ENCODE data around the gene ADAD2.
"Not testable (repeated sequence)": the region's sequence is repeated elsewhere in the genome, so short reads cannot be mapped to it uniquely, and the experiment has no call there.

ADAD2 gene

DNA sequence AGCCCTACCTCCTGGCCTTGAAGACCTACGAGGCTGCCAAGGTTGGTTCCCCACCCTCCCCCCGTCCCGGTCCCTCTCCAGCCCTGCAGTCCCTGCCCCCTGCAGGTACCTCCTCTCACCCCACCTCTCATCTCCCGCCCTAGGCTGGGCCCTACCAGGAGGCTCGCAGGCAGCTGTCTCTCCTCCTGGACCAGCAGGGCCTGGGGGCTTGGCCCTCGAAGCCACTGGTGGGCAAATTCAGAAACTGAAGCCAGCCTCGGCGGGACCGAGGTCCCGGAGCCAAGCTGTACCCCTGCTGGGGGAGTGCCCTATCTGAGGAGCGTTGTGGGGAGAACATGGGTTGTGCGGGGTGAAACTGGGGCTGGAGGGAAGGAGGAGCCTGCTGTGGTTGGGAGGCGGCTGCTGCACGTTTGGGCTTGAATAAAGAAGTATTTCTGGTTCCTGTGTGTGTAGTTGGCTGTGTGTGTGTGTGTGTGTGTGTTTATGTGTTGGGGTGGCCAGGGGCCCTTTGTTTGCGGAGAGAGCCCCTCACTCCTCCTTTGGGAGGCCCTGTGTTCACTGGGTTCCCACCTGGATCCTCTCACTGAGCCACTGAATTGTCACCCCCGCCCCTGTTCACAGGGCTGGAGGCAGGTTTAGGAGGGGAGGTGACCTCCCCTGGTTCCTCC lies 5.9 kb downstream of the ADAD2 start:
- DNase-seq: no peak

DNA sequence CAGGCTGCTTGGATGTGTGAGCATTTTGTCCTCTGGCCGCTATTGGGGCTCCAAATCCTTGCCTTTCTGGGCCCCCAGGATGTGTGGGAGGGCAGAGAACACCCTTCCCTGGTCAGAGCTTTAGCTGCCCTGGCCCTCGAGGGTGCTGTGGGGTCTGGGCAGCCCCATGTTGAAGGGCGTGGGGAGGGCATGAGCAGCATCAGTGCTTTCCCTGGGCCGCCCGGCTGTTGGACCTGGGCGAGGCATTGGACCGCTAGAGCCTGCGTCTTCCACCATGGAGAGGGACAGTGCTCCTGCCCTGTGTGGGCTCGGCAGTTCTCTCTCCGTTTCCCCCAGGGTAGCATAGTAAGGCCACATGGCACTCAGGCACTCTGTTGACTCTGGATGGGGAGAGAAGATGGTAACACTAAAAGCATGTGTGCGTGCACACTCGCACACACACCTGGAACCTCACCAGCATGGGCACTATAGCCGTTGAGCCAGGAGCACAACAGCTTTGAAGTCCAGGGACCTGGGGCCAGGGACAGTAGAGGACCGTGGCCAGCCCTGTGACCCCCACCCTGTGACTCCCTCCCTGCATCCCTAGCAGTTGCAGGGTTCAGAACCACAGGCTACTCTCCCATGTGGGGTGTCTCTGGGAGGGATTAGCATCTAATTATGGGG lies 6.6 kb downstream of the ADAD2 start:
- DNase-seq: no peak

DNA sequence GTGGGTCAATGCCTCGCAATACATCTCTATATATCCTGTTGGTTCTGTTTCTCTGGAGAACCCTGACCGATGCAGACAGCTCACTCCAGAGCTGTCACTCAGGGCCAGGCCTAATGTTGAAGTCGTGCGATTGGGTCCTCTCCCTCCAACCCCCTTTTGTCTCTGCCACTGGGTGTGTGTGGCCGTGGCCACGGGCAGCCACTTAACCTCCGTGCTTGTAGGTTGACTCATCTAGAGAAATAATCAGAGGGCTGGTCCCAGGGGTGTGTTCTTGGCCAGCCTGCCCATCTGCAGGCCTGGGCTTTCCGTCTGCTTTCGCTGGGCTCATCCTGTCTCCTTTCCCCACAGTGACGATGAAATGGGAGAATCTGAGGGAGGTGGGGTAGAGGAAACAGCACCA lies 7.4 kb downstream of the ADAD2 start:
- DNase-seq: no peak

DNA sequence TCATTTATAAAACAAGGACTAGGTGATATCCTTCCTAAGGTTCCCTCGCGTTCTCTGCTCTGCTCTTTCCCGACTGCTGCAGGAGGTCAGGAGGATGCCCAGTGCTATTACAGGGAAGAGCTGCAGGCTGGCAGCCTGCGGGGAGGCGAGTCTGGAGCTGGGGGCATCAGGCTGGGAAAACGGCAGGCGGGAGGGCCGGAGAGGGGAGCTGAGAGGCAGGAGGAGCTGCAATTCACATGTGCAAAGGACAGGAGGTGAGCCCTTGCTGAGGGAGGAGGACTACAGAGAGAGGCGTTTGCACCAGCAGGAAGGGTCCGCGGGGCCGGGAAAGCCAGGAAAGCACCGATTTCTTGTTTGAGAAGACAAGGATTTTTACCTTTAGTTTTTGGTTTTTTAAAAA lies 8.1 kb downstream of the ADAD2 start:
- DNase-seq: no peak

DNA sequence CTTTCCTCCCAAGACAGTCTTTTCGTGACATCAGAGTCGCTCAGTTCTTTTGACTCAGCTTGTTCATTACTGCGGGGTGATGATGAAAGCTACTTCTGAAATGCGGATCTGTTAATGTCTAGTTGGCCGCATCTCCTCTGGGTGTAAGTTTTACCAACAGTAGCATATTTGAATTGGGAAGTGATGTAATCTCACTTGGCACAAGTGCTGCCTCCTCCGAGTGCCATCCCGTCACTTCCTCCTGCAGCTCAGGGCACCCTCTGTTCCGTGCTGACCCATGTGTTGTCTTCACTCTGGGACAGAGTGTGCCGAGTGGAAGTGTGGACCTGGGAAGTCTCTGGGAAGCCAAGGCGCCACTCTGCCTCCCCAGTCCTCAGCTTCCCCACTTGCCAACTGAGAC lies 8.9 kb downstream of the ADAD2 start:
- no peak for DNase-seq

DNA sequence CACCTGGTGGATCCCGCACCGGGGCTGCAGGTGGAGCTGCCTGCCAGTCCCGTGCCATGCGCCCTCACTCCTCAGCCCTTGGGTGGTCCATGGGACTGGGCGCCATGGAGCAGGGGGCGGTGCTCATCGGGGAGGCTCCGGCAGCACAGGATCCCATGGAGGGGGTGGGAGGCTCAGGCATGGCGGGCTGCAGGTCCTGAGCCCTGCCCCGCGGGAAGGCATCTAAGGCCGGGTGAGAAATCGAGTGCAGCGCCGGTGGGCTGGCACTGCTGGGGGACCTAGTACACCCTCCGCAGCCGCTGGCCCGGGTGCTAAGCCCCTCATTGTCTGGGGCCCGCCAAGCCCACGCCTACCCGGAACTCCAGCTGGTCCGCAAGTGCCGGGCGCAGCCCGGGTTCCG lies 13.6 kb downstream of the ADAD2 start:
- not testable (repeated sequence) for DNase-seq

DNA sequence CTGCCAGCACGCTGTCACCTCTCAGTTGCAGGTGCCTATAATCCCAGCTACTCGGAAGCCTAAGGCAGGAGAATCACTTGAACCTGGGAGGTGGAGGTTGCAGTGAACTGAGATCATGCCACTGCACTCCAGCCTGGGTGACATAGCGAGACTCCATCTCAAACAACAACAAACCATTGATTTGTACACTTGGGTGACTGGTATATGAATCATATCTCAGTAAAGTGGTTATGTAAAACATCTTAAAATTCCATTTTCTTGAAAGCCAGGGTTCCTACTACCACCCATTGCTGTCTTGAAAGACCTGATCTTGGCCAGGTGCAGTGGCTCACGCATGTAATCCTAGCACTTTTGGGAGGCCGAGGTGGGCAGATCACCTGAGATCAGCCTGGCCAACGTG lies 14.2 kb downstream of the ADAD2 start:
- not testable (repeated sequence) for DNase-seq

DNA sequence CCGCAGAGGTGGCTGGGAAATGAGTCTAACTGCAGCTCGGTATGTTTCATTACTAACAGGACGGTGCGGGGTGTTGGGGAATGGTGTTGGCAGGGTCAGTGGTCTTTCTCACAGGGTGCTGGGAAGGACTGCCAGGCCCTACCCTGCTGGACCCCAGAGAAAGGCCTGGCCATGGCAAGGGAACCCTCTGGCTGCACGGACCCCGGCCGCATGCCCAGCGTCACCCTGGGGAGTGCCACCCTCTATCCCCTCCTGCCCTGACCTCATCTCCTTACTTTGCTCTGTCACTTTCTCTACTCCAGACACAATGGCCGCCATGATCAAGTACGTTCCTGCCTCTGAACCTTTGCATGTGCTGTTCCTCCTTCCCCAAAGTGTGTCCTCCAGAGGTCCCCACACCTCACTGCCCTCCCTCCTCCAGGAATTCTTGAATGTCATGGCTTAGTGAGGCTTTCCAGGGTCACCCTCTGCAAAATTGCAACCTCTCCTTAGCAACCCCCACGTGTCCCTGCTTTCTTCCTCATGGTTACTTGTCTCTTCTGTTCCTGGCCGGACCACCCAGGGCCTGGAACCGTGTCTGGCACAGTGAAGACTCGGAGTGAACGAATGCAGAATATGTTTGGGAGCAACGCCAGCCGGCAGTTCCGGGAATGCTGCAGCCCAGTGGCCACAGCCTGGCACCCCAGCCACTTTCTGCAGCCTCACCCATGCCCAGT lies 15.2 kb downstream of the ADAD2 start:
- no peak for DNase-seq

DNA sequence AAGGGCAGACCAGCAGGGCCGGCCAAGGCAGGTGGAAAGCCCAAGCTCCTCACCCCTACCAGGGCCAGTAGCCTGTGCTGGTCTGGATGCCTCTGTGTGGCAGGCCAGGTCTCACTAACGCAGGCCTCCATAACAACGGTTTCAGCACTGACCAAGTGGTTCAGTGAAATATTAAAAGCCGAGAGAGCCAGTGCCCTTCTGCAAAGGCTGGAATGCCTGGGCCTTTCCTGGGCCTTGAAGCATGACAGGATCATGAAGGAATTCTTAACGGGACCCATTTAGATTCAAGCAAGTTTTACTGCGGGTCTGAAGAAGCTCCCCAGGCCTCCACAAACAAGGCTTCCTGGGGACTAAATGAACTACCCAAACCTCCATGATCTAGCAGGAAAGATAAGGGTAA lies 16.3 kb downstream of the ADAD2 start:
- DNase-seq: no peak

DNA sequence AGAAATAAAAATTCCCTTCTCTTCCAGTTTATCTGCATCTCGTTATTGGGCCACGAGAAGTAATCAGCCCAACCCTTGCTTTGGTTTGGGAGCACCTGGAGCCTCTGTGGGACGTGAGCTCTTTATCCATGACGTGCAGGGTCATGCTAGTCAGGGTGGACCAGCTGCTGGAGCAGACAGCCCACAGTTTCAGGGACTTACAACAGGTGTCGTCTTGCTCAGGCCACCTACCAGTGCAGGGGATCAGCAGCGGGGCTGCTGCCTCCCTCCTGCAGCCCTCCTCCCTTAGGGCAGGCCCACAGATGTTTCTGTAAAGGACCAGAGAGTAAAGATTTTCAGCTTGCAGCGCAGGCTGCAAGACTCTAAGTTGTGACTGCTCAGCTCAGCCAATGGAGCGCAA lies 16.9 kb downstream of the ADAD2 start:
- no peak for DNase-seq

DNA sequence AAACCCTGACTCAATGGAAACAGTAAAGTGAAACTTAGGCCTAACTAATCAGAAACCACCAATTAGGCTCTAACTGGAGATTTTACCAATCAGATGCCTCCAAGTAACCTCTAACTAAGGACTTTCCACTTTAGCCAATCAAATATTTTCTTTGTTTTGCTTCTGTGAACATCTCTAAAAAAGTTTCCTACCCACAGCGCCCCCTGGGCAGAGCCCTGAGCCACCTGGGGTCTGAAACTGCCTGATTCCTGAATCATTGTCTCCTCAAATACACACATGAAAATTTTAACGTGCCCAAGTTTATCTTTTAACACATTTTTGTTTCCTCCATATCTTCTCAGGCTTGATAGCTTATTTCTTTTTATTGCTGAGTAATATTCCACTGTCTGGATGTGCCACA lies 19.0 kb downstream of the ADAD2 start:
- DNase-seq: no peak

DNA sequence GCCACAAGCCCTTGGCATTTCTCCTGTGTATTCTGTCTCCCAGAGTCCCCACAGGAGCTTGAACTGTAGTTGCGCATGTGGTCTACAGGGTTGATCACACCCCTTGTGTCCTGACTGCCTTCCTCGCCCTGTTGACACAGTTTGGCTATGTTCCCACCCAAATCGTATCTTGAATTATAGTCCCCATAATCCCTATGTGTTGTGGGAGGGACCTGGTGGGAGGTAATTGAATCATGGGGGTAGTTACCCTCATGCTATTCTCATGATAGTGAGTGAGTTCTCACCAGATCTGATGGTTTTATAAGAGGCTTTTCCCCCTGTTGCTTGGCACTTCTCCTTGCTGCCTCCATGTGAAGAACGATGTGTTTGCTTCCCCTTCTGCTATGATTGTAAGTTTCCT lies 21.2 kb downstream of the ADAD2 start:
- no peak for DNase-seq

DNA sequence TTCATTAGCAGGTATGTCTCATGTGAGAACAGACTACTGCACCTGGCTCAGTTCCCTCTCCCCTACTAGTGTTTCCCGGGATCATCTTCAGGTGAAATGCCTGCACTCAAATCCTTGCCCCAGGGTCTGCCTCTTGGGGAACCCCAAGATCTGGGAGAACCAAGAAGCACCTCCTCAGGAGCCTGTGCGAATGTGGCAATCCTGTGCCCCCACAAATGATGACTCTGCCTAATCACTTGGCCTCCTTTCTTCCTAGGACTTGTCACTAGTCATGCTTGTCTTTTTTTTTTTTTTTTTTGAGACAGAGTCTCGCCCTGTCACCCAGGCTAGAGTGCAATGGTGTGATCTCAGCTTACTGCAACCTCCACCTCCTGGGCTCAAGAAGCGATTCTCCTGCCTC lies 21.7 kb downstream of the ADAD2 start:
- no peak for DNase-seq

DNA sequence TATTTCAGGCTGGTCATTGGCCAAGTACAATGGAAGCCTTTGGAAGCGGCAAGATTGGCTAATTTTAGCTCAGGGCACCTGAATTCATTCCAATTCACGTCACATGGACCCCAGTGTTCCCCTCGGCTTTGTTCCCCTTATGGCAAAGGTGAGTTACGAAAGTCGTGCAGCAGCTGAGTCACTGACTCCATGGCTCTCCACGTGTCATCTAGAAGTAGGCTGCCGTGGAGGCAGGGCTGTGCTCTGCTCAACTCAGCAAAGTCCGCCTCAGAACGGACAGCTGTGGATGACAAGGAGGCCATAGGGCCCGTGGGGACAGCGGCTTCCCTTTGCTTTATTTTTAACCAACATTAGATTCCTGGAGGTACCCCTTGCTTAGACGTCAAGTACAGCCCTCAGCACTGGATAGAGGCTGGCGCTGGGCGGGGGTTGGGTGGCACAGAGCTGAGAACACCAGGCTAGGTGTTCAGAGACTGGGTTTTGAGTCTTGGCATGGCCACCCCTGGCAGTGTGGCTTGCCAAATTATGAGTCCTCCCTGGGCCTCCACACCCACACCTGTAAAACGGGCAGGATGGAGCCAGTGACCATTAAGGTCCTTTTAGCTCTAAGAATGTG lies 23.6 kb downstream of the ADAD2 start:
- no peak for DNase-seq

DNA sequence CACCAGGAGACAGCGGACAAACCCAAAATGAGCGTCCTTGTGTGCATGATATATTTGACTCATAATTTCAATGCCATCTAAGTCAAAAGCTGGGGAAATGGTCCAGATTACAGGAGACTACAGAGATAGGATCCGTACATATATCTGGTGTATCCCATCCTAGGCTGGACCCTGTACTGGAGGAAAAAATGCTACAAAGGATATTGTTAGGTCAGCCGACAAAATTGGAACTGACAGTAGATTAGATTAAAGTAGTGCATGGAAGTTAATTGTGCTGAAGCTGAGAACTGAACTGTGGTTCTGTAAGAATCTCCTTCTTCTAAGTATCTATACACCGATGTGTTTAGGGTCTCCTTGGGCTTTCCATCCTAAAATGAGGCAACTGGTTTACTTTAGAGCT lies 24.6 kb downstream of the ADAD2 start:
- DNase-seq: no peak

DNA sequence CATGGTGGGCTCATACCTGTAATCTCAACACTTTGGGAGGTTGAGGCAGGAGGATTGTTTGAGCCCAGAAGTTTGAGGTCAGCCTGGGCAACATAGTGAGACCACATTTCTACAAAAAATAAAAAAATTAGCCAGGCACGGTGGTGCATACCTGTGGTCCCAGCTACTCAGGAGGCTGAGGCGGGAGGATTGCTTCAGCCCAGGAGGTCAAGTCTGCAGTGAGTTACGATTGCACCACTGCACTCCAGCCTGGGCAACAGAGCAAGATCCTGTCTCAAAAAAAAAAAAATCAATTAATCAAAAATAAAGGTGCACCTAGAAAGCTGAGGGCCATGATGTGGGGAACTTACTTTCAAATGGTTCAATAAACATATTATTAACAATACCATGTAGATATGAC lies 25.2 kb downstream of the ADAD2 start:
- not testable (repeated sequence) for DNase-seq

DNA sequence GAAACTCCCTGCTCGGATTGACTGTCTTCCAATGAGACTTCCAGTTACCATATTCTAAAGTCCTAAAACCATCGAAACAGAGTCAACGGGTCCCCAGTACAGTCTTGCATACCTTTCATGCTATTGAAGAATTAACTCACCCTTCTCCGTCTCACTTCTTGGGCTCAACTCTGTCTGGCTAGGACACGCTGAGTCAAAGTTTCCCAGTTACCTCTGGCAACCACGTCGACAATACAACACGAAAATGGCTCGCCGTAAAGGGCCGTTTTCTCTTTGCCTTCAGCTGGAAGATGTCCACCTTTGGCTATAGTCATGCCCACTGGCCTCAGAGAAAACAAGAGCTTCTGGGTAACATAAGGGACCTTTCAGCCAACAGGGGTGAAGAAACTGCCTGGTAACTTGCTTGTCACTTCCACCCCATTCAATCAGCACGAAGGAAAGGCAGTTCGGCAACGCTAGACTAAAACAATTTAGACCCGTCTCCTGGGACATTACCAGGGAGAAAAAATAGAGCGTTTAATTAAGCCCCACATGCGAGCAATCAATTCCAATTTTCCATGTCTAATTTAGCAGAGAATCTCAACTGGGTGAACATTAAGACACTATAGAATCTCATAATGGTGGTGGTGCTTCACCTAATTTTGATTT lies 27.3 kb downstream of the ADAD2 start:
- DNase-seq: no peak

DNA sequence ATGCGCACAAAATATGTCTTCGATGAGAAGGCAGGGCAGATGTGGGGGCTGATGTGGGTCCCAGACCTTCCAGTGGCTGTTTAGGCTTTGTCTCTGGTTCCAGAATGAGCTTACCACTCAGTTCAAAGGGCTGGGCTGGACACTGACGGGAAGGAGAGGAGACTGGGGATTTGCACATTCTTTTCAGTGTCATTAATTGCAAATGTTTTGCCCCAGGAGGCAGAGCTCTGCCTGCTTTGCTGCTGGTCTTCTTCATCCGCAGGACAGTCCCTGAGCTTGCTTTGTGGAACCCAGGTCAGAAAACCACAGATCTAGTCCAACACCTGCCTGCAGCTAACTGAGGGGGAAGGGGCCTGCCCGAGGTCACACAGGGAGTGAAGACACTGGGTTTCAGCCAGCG lies 28.0 kb downstream of the ADAD2 start:
- DNase-seq: no peak

DNA sequence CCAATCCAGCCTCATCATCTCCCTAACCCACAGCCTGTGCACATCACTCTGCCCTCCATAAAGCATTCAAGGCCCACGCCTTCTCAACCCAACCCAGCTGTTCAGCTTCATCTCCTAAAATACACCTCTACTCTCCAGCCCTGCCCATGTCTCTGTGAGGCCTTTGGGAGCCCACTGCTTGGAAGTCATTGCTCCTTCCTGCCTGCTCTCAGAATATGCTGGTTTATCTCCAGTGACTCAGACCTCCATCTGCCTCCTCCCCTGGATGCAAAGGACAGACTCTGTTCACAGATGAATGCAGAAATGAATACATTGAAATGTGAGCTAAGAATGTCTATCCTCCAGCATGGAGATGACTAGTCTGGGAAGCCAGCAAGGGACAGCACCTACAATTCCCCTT lies 29.9 kb downstream of the ADAD2 start:
- no peak for DNase-seq

DNA sequence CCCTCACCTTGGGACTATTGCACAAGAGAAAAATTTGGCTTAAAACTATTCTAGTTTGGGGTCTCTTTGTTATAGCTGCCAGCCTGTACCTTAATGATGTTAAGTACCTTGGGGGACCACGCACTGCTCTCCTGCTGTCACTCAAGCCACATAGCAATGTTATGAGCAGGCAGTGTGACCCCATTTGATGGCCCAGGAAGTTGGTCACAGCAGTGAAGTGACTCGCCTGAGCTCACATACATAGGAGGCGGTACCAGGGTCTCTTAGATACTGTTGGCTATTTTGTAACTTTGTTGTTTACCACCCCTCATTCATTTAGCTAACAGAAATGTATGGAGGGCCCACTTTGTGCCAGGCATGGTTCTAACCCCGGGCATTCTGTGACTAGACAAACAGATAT lies 32.5 kb downstream of the ADAD2 start:
- no peak for DNase-seq

DNA sequence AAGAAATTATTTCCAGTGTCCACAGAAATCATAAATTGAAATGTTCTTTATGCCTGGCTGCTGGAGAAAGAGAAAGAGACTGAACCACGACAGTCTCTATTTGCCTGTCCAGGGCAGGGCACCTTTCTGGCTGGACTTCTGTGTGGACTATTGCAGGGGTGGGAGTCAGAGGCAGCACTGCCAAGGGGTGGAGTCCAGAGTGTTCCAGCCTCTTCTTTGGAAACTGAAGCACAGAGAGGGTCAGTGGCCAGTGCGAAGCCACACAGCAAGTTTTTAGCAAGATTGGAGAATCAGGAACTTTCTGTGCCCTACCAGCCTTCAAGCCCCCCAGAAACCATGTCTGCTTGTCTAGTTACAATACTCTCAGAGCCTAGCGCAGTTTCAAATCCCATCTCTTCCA lies 33.6 kb downstream of the ADAD2 start:
- DNase-seq: no peak

DNA sequence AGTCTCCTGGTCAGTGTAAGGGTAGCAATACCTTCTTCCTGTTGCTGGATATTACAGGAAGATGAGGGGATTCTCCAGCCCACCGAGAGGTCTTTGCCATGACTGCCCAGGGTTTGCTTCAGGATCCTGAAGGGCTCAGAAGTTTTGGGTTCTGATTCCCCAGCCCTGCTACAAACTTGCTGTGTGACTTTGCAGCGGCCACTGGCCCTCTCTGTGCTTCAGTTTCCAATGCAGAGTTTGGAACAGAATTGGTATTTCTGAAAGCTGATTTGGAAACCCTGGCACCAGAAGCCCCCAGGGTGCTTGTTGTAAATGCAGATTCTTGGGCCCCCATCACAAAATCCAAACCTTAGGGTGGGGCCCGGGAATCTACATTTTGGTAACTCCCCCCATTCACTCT lies 34.2 kb downstream of the ADAD2 start:
- no peak for DNase-seq

DNA sequence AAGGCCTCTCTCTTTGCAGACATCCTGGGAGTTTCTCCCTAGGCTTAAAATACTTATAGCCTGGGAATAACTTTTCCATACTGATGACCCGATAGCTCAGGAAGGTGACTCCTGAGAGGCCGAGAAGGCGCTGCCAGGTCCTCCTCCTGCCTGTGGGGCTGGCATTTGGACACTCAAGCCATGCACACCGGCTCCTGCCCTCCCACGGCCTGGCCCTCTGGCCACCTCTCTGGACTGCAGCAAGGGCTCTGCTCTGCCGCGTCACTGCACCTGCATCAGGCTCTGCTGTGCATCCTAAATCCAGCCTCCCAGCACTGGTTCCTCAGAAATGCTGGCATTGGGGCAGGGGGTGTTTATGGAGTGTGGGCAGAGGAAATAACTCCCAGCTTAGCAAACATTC lies 34.6 kb downstream of the ADAD2 start:
- DNase-seq: no peak

DNA sequence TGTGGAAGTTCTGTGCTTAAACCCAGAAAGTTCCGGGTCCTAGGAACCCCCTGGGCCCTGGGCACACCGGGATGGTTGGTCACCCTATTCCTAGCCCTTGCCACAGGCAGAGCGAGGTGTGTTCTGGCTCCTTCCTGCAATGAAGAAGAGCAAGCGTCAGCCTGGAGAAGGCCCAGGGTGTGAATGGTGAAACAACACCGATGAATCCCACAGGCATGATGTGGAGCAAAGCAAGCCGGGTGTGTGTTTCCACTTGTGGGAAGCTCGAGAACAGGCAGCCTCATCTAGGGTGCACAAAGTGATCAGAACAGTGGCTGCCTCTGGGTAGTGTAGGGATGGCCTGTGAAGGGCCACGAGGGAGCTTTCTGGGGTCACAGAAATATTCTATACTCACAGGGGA lies 35.1 kb downstream of the ADAD2 start:
- no peak for DNase-seq
